Endometrial microvascular endothelial cells (primary cell): Measurements from ENCODE around the gene PASK. TPM values are rescaled to one million over a fixed set of nuclear protein-coding genes. Genes with fewer than 3 reads are reported as not detected.

Experiments used
- in situ Hi-C: cut with HindIII; loops from 2 replicates; pipeline ENCODE4 v1.10.0; 2017; ENCODE audit warnings: low sequenced_read_pairs, low pct_unique_long_range_greater_than_20kb; ENCODE audit errors: inconsistent ontology term
- total RNA-seq: library from RNA; depleted of rRNA; stranded (reverse); fragments of >200 nt; gene quantifications from one replicate; pipeline ENCODE4 v1.2.3, GENCODE V29; 2015; ENCODE audit errors: inconsistent ontology term

PASK gene
- total RNA-seq, 1 donor from 2014 or later = 4.1 TPM

GRCh38 chr2:241150660-241151530 lies 1.6 kb upstream of the PASK start:
- in situ Hi-C loops = no loop called here

- in situ Hi-C loops = no loop called here
These were observed 820 bp upstream of the PASK start, which contains the start of gene PPP1R7 for GRCh38 chr2:241149925-241150659. Gene PPP1R7, plus strand, starts transcription at chr2:241150467. Its CDS starts 29 bp downstream, at chr2:241150496.

DNA sequence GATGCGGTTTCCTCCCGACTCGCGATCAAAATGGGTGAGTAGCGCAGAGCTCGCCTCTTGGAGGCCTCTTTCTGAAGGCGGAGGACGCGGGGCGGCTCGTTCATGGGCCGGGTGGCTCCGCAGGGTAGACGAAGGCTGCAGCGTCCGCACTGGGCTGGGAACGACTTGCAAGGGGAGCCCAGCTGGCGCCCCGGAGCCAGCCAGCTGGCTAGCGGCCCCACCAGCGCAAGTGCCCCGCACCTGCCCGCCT lies 328 bp upstream of the PASK start:
- in situ Hi-C loops = no loop called here

DNA sequence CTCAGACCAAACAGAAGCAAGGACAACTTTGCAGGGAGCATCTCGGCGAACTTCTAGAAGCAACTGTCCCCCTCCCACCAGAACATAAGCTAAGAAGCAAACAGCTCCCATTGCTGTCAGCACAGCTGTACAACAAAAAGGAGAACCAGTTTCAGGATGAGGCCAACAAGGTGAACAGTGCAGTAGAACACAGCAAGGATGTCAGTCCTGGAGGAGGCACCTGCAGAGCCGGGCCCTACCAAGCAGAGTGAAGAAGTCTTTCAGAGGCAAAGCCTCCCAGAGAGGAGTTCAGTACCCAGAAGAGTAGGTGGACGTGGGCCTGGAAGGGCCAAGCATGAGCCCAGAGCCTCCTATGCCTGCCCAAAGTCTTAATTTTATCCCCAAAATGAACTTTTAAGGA lies 1.0 kb downstream of the PASK start:
- in situ Hi-C loops = no loop called here

GRCh38 chr2:241147336-241147735 lies 1.9 kb downstream of the PASK start:
- in situ Hi-C loops = no loop called here

- in situ Hi-C loops = no loop called here
These were observed 3.0 kb downstream of the PASK start for GRCh38 chr2:241146286-241146685.

DNA sequence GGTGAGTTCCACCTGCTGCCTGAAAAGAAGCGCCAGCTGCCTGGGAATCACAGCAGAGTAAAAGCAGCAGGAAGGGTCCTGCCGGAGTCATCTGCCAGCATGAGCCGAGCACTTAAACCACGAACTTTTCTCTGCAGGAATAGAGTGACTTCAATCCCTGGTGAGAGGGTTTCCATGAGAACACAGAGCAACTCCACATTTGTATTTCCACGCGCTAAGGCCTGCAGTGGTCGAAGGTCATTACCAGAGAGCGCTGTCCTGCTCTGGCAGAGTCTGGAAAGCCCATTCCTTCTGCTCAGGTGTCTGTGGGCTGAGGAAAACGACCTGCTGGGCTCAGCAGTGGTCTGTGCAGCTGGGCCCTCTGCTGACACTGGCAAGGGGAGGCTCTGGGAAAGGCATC lies 6.7 kb downstream of the PASK start:
- in situ Hi-C loops = no loop called here

DNA sequence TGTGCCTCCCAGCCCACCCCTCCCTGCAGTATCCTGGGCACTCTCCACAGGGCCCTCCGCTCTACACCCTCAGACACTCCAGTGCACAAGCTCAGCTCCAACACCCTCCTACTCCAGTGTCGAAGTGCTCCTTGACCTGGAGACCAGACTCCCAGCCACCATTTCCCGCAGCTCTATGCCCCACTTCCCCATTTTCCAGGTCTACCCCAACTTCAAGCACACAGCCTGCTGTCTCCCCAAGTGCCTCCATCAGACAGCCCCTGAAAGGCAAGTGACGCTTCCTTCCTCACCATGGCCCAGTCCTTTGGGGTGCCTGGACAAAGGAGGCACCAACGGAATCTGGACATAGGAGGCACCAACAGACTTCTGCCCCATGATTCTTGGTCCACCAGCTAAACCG lies 7.2 kb downstream of the PASK start:
- in situ Hi-C loops = no loop called here

DNA sequence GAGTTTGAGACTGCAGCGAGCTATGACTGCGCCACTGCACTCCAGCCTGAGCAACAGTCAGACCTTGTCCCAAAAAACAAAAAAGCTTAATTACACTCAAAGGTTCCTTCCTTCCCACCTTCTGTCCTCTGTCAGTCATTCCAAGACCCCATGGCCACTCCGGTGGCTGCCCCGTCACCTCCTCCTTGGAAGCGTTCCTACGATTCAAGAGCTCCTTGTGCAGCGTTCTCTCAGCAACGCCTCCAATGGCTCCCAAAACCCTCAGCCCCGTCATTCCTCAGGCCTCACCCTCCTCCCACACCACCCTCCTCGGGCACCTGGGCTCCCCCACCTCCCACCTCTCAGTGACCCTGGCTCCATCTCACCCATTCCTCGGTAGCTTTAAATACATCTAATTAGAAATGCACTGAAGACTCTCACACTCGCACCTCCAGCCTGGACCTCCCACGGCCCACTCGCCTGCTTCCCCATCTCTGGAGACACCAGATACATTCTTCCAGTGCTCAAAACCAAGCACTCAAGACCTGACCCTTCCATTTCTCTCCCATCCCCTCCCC lies 8.0 kb downstream of the PASK start:
- in situ Hi-C loops = no loop called here

- in situ Hi-C loops = no loop called here
These were observed 8.8 kb downstream of the PASK start for GRCh38 chr2:241140445-241140840.

DNA sequence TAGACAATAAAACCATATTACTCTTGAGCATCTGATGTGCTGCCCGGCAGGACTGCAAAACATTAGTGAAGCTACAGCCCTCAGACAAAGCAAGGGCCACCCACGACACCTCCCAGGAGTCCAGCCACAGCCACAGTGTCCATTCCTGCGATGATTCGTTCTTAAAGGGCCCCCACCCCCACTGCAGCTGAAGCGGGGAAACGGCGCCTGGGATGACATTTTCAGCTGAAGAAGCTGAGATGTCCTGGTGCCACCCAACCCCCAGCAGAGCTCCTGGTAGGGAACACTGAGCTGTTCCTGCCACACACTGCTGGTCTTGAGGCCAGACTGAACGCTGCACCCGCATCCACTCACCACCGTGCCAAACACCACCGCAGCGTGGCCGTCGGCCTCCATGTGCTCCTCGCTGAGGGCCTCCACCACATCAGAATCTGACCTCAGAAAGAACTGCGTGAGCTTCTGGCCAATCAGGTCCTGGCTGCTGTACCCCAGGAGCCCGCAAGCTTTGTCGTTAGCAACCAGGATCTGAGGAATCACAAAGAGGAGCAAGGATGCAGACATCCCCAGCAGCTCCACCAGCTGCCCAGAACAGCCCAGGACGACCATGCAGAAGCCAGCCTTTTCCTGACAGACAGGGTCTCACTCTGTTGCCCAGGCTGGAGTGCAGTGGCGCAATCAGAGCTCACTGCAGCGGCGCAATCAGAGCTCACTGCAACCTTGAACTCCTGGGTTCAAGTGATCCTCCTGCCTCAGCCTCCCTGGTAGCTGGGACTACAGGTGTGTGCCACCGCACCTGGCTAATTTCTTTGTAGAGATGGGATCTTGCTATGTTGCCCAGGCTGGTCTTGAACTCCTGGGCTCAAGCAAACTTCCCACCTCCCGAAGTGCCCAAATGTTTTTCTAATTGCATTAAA lies 9.5 kb downstream of the PASK start:
- in situ Hi-C loops = no loop called here

DNA sequence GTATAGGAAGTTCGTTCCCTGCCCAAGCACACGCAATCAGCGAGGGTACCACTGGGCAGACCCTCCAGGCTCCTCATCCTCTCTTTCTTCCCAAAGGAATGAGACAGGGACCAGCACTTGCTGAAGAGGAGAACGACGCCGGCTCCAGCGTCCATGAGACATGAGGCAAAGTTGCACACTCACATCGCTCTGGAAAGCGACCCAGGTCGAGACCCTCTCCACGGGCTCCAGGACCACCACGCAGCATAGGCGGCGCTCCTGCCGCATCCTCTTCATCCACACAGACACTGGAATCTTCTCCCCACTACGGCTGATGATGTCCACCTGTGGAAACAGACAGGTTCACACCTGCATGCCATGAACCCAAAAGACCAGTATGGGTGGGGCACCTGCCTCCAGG lies 10.8 kb downstream of the PASK start:
- in situ Hi-C loops = no loop called here

DNA sequence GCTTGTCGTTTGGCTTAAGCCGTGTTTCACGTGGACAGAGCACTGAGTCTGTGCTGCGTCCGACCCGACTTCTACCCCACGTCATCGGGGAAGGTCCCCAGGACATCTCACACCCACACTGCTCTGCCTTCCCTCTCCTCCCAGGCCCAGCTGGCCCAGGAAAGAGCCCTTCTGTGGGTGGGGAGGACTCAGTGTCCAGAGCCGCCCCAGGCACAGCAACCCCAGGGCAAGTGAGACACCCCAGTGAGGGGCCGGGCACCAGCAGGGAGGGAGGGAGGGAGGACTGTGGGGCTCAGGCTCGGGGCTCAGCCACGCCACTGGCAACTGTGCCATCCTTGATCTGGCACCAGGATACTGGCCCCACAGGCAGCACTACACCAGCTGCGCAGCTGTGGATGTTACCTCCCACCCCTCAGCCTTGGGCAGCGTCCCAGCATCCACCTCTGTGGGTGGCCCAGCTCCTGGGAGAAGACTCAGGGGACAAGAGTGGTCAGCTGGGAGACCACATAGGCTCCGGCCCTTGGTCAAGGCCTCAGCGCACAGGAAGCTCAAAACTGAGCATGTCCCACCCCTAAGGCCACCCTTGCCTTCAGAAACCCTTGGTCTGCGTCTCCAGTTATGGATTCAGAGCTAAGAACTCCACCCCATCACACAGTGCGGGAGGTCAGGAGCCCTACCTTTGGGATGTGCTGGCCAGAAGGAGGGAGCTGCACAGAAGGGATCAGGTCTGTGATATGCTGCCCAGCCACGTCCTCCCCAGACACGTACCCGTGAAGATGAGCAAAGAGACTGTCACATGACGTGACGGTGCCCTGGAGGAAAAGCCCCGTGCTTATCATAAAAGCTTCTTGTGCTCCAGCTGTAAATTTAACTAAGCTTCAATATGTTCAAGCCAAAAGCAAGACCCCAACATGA lies 11.7 kb downstream of the PASK start:
- in situ Hi-C loops = no loop called here

DNA sequence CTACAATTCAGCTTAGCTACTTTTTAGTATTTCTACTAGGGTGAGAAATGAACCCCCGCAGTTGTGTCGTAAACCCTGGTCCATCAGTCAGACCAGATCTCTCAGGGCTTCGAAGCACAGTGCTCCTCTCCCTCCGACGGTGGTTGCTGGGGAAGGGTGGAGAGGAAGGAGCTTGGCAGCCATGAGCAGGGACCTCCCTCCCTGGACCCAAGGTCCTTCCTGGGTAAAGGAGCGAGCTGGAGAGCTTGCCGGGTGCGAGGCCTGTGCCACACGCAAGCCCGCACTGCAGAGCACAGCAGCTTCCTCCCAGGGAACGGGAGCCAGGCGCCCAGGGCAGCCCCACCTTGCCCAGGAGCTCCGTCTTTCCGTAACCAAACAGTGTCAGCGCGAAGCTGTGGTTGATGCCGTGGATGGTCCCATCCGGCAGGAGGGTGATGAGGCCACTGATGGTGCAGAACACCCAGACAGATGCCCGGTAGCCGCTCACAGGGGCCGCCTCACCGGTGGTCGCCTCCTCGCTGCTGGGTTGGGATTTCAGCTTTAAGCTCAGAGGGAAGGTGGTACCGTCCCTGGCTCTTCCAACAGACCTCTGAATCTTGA lies 12.5 kb downstream of the PASK start:
- in situ Hi-C loops = no loop called here

GRCh38 chr2:241136191-241136590 lies 13.1 kb downstream of the PASK start:
- in situ Hi-C loops = no loop called here

- in situ Hi-C loops = no loop called here
These were observed 13.5 kb downstream of the PASK start for GRCh38 chr2:241135737-241136136.

GRCh38 chr2:241134711-241135110 lies 14.6 kb downstream of the PASK start:
- in situ Hi-C loops = no loop called here

DNA sequence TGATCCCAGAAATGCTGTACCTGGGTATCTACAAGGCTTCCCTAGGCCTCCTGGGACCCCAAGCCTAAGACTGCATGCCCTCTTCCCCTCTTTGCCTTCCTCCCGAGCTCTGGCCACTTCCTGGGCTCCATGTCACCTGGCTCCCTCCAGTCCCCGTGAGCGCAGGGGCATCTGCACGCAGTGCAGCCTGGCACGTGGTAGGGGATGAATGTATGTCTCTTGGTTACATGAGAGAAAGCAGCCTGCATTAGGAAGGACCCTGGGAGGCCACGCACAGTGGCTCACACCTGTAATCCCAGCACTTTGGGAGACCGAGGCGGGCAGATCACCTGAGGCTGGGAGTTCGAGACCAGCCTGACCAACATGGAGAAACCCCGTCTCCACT lies 15.8 kb downstream of the PASK start:
- in situ Hi-C loops = no loop called here
